Sigmoid colon (tissue), 4 donors: ENCODE results near the gene TSPAN5.

Source experiments
- POLR2AphosphoS5 ChIP-seq, 4 donors: sonication (generic); formaldehyde crosslinking; IDR thresholded peaks; one replicate each; pipeline ENCODE4 v1.6.1; 2017; ENCODE audit warnings: antibody characterized with exemption in 4 of 4
- TF ChIP-seq, protein P1 (sequence below), 4 experiments: fragments of 450-650 bp in 3 of 4; fragments of 200-600 bp in 1 of 4; IDR thresholded peaks; one replicate each; pipeline ENCODE4 v1.5.1; 2016 to 2019; ENCODE audit warnings: antibody characterized with exemption in 4 of 4, mild to moderate bottlenecking in 3 of 4, moderate library complexity in 2 of 4

DNA sequence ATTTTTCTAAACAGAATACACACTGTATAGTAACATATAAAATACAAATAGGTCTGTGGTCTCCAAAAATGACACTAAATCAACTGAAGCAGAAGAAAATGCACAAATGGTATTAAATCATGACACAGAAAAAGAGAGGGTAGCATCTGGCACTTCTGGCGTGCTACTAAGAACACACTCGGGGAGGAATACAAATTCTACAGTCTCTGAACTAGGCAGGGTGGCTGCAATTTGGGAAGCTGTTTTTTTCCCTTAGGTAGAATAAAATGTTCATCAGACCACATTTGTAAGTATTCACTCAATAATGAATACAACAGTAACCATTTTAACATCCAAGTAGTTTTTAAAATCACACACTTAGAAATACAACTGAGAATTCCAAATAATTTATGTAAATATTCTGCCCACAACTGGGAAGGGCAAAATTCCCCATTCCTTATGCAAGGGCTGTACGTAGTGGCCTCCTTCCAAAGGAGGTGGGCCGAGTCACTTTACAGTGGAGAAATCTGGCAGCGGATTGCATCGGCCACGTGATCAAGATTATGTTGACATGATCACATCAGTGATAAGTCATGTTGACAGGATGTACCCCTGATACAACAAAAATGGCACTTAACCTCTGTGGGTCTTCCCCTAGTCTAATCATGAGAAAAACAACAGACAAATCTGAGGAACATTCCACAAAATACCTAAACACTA lies 101.1 kb downstream of the TSPAN5 start:
- TF ChIP-seq, protein P1, sequence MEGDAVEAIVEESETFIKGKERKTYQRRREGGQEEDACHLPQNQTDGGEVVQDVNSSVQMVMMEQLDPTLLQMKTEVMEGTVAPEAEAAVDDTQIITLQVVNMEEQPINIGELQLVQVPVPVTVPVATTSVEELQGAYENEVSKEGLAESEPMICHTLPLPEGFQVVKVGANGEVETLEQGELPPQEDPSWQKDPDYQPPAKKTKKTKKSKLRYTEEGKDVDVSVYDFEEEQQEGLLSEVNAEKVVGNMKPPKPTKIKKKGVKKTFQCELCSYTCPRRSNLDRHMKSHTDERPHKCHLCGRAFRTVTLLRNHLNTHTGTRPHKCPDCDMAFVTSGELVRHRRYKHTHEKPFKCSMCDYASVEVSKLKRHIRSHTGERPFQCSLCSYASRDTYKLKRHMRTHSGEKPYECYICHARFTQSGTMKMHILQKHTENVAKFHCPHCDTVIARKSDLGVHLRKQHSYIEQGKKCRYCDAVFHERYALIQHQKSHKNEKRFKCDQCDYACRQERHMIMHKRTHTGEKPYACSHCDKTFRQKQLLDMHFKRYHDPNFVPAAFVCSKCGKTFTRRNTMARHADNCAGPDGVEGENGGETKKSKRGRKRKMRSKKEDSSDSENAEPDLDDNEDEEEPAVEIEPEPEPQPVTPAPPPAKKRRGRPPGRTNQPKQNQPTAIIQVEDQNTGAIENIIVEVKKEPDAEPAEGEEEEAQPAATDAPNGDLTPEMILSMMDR (IDR thresholded peaks at IDR 0.05), result no peak
- TF ChIP-seq POLR2AphosphoS5 (IDR thresholded peaks at IDR 0.05), result no peak
